Stimulated activated CD8-positive, alpha-beta memory T cell treated with anti-CD3 and anti-CD28 coated beads, Interleukin-12 subunit alpha, Interleukin-12 subunit beta, amount 100 ng/mL, for 24 hours (primary cell): Measurements from ENCODE around the gene ZRANB3.

Source experiments
- DNase-seq: peaks from one replicate; pipeline ENCODE4 v3.0.0-alpha.2; 2020; ENCODE audit errors: extremely low read depth

Gene ZRANB3

DNA sequence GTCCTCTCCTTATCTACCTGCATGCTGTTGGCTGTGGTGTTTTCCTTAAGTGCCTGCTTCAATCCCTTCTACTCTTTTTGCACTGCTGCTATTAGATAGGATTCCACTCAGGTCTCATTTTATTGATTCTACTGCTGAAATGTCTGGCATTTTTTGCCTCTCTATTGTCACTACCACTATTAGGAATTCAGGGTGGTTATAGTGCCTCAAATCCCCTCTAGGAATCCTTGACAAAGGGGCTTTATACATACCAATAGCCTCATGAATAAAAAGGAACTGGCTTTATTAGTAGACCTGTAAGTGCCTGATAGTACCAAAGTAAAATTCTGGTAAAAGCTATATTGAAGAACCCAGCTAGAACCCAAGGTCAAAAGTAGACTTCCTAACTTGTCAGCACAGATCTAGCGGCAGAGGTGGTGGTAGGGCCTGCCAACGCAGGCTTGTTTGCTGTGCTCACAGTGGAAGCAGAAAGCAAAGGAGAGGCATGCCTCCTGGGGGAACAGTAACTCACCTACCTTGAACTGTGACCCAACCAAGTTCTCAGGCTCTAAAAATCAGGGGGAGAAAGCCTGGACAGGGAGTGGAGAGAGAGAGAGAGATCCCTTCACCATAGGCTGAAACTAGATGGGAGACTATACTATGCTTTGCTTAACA, 278.1 kb downstream of the ZRANB3 start:
- DNase-seq: no peak

DNA sequence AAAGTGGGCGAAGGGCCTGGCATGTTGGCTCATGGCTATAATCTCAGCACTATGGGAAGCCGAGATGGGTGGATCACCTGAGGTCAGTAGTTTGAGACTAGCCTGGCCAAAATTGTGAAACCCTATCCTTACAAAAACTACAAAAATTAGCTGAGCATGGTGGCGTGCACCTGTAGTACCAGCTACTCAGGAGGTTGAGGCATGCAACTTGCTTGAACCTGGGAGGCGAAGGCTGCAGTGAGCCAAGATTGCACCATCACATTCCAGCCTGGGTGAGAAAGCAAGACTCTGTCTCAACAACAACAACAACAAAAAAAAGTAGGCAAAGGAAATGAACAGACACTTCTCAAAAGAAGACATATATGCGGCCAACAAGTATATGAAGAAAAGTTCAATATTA, 282.4 kb downstream of the ZRANB3 start:
- no peak for DNase-seq

DNA sequence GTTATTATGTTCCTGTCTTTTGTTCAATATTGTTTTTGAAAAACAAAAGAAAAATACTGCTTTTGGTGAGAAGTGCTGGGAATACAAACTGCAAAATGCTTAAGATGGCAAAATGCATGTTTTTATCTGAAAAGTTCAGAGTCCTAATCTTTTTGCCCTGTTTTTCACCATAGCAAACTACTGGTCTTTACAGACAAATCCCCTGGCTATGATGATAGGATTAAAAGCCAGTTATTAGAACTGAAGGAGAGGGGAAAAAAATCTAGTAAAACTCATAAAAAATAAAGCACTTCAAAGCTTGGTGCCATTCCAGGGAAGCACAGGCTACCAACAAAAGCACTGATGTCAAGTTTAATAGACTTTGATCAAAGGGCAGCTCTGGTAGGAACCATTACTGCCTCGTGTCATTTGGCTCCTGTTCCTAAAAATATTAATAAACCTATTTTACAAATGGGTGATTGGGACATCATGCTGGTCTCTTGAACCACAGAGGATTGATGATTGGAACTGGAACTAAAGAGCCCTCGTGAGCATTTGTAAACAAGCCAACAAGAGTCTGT, 284.2 kb downstream of the ZRANB3 start:
- no peak for DNase-seq

DNA sequence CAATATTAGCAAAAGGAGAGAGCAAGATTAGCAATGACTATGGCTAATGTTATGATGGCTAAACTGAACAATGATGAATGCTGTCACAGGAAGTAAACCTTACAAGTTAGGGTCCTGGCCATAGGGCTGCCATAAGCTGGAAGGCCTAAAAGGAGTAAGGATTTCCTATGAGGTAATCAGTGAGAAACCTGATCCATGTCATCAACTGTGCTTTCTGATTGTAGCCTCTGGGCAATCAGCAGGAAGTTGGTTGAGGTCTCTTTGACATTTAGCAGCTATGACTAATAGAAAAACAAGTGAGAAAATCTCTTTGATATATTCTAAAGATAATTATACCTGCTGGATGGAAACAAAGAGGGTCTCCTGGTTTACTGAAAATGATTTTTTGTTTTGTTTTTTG, 285.9 kb downstream of the ZRANB3 start:
- no peak for DNase-seq

DNA sequence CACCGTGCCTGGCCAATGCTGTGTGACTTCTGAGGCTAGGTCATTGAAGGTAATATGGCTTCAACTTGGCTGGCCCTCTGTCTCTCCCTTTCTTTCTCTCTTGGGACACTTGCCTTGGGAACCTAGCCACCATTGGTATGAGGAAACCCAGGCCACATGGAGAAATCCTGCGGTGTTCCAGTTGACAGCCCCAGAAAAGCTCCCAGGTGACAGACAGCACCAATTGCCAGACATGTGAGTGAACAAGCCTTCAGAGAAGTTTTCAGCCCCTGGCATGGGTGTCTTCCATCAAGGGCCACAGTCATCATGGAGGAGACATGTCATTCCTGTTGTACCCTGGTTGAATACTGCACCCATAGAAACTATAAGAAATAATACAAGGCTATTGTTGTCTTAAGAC, 292.4 kb downstream of the ZRANB3 start:
- DNase-seq: no peak

DNA sequence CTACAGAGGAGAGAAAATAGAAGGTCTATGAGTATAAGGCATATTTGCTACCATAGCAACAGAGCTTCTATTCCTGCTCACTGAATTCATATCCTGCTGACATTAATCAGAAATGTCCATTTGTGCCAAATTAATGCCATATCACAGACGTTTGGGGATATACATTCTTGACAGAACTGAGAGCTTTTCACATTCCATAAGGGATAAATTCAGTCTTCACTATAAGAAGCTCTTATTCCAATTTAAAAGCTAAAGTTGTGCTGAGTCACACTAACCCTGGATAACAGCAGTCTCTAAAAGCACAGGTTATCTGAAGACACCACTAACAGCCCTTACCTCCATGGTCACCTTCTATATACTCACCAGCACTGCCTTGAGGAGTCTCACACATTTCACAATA, 300.9 kb downstream of the ZRANB3 start:
- no peak for DNase-seq

DNA sequence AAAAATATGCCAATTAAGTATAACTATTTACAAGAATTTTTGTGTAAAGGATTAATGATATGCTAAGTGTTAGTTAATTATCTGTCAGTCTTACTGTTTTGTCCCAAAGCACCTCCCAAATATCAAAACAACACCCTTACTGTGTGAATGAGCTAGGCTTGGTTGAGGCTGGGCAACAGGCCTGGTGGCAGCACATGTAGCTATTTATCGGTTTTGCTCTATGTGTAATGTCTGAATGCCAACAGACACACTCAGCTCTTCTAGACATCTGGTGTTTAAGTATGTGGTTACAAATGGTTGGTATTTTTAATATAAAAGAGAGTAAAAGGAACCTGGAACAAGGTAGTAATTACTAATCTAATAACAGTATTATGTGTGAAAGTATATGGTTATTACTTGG, 303.6 kb downstream of the ZRANB3 start:
- DNase-seq: no peak

DNA sequence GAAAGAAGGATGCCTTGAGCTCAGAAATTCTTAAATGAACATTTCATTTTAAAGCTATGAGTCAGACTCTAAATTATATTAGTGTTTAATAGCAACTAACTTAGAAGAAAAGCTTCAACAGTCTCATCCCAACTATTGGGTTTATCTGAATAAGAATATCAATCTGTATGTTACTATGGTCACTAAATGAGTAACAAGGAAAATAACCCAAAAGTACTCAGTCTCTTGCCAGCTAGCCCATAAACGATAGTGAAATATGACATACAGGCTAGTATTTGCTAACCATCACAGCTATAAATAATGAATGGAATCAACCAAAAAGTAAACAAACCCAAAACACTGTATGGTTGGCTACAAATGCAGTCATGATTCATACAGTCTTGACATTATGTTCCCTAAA, 304.1 kb downstream of the ZRANB3 start:
- no peak for DNase-seq

DNA sequence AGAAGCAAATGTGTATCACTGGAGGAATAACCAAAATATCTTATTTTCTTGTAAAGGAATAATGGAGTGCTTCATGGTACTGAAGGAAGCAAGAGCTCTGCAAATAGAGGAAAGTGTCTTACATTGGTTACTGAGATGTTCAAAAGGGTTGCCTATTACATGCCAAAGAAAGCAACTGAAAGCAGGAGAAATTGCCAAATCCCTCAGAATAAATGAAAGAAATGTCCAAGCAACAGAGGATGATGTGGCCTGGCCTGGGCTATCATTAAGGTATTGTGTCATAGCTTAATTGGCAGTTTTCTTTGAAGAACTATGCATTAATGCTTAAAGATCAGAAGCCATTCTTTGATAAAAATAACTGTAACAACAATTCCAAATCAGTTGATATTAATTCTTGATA, 305.2 kb downstream of the ZRANB3 start:
- no peak for DNase-seq

DNA sequence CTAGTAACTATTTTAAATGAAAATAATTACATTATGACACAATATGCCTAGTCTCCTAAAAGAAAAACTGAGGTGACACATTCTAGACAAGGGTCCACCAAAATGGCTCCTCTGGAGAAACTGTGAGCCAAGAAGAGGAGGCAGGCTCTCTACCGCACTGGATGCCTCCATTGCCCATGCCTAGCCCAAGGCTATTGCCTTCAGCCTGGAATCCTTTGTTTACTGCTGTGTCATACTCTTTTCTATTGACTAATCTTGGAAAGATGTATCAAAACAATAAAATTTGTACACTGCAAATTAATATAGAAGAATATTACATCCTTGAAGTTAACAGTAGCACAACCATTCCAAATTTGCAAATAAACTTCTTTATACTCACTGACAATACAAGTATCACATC, 311.8 kb downstream of the ZRANB3 start:
- DNase-seq: no peak

DNA sequence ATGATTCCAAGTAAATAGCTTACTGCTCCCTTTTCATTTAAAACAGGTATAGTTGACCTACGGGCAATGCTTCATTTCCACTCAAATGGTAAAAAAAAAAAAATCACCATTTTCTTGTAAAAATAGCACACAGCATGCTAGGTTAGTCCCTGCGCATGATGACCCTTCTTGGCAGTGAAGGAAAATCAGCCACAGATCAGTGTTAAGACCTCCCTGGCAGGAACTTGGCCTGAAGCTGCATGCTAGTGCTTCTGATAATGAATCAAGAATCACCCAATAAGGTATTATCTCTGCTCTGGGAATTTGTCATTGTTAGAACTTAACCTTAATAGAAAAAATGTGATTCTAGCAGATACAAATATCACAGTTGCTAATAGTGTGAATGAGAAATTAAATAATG, 312.6 kb downstream of the ZRANB3 start:
- DNase-seq: no peak

DNA sequence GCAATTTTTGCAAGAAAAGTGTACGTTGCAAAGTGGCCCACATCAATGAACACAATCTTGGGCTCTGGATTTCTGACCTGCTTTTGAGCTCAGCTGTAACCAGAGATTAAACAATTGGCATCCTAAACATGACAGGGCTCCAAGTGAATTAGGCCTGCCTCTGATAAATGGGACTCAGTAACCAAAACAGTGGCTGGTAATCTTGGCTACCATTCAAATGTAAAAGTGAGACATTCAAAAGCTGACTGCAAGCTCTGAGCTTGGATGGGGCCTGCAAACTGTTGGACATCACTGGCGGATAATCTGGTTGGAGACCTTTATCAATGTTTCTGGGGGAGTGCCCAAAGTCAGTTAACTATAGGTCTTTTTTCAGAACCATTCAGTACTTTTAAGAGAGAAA, 318.3 kb downstream of the ZRANB3 start:
- DNase-seq: no peak

DNA sequence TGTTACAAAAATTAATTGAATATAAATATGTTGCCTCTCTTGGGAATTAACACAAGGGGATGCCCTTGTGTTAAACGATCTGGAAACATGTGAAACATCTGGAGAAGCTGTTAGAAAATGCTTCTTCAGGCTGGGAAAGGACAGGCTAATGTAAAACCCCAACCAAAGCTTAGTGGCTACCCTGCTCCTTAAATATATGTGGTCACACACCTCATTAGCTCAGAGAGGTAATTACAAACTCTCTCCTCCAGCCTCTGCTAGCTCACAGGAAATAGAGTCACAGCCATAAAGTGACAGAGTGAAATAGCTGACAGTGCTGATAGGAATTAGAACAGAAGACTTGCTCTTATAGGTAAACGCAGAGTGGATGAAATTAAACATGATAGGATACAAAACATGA, 323.0 kb downstream of the ZRANB3 start:
- no peak for DNase-seq

DNA sequence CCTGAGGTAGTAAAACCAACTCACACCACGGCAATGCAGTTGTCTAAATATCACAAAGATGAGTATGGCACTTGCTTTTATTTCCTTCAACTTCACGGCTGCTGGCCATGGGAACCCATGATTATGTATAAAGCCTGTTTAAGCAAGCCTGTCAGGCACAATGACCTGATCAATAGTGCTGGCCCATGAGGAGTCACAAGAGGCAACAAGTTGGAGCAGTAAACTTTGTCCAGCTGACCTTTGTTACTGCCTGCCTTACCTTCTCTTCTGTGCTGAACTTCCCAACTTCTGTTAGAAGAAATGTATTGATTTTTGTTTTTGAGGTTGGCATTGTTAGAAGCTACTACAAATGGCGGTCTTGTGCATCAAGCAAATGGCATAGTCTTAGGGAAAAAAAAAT, 327.1 kb downstream of the ZRANB3 start:
- no peak for DNase-seq

DNA sequence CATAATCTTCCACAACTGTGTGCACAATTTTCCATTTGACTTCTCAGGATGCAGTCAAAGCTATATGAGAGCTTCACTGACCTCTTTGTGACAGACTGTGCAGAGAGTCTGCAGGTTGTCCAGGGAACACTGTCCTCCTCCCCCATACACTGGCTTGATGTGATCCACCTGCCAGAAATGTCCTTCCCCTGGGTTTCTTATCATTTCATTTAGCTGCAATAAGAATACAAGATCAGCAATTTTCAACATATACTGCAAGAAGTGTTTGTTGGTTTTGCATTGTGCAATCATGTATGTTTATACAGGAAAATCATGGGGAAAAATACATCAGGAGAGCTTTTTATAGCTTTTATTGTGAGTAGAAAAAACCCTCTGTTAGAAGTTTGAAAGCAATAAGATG, 328.3 kb downstream of the ZRANB3 start:
- DNase-seq: no peak

DNA sequence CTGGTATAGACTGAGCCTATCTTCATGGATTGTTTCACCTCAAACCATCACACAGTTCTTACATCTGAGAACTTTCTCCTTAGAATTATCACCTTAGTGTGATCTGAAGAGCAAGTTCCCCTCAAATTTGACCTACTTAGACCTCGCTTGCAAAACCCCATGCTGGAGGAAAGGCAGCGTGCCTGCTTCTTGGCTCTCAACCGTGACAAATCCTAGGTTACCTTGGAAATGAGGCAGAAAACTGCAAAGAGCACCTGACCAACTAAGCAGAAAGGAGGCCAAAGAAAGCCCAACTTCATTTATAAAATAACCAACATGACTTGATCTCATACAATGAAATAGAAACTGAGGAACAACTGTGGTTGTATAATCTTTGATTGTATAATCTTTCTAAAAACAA, 332.5 kb downstream of the ZRANB3 start:
- DNase-seq: no peak

DNA sequence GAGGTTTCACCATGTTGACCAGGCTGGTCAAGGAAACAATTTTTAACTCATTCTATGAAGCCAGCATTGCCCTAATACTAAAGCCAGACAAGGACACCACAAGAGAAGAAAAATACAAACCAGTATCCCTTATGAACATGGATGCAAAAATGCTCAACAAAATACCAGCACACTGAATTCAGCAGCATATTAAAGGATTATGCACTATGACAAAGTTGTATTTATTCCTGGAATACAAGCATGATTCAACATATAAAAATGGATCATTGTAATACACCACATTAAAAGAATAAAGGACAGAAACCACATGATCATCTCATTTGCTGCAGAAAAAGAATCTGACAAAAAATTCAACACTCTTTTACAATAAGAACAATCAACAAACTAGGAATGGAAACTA, 340.2 kb downstream of the ZRANB3 start:
- no peak for DNase-seq

DNA sequence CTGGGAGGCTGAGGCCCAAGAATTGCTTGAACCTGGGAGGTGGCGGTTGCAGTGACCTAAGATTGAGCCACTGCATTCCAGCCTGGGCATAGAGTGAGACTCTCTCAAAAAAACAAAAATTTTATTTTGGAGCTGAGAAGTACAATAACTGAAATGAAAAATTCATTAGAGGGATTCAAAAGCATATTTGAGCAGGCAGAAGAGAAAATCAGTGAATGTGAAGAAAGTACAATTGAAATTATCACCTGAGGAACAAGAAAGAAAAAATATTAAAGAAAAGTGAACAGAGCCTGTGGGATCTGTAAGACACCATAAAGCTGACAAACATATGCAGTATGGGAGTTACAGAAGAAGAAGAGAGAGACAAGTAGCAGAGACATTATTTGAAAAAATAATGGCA, 341.9 kb downstream of the ZRANB3 start:
- DNase-seq: no peak

DNA sequence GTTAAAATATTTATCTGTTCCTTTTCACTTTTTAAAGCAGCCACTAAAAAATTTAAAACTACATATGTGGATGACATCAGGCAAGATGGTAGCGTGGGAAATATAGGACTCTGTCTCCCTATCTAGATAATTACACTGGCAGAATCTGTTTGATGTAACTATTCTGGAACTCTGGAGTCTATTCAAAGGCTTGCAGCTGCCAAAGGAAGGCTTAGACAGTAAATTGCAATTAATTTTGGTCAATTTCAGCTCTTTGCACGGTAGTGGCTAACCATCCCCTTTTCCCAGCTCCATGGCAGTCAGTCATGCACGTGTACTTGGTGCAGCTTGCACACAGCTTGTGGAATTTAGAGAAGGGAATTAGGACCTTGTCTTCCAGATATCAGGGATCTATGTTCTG, 343.7 kb downstream of the ZRANB3 start:
- no peak for DNase-seq

DNA sequence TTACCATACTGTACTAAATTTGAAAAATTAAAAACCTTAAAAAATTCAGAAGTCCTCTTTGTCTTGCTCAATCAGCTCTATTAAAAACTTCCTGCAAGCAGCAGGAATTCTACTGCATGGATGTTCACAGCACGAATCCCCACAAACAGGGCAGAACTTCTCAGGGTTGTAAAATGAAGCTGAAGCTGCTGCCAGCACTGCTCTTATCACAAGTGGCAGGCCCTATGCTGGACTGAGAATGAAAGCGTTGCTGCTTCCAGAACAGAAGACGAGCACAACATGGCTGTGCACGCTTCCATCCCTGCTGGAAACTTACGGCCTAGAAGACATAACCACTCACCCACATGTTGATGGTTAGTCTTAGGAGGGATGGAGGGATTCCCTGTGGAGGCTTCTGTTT, 345.0 kb downstream of the ZRANB3 start:
- DNase-seq: no peak

DNA sequence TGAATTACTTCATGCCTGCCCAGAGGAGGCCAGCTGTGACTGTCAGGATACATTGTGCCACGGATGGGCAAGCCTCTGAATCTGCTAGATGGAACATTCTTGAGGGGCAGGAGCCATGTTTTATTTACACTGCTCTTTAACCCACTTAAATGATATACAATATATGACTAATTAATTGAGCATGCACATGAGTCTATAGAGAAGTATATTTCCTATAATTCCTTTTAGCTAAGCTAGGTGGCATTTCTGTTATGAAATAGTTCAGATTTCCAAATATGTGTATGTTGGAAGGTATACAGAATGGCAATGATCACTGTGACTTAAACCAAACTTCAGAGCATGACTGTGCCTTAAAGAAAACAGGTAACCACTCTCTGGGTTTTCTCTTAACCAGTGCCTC, 347.2 kb downstream of the ZRANB3 start:
- DNase-seq: no peak

DNA sequence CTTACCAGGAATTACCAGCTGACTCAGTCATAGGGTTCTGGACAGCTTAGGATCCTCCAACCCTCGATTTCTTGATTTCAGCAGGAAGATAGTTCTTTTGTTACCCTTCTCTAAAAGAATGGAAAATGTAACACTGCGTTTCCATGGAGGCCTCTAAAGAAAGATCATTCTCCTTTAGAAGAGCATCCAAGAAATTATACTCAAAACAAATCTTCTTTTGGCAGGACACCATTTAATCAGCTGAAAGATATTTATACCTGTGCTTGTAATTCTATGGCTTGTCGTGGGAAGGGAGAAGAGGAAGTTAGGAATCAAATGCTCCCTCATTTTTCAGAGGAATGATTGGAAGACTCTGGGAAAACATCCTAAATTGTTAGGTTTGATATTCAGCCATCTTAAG, 348.4 kb downstream of the ZRANB3 start:
- no peak for DNase-seq

DNA sequence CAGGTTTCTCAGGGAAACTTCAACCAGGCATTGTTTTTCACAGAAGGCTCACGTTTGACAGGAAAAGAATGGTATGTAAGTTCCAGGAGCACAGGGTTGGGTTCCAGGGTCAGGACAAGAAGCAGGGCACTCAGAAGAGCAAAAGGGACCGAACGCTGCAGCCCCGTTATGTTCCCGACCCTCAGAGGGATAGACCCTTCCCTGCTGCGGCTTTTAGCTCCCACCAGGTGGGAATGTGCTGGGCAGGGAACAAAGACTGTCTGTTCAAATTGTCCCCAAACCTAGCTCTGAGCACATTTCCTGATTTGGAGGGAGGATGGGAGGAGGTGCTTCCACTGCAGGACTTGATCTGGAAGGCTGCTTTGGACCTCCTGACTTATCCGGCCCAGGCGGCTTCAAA, 348.8 kb downstream of the ZRANB3 start:
- no peak for DNase-seq

DNA sequence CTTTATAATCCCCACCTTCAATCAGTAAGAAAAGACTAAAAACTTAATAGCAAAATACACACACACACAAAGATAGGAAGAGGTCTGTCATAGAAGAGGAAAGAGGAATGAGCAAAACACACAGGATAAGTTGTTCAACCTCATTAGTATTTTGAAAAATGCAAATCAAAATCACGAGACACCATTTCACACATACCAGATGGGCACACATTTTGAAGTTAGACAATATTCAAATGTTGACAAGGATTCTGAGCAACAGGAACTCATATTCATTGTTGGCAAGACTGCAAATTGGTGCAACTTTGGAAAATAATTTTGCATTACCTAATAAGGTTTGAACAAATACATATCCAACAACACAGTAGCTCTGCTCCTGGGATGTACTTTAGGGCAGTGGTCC, 351.3 kb downstream of the ZRANB3 start:
- DNase-seq: no peak
